HUES48 (cell line): Measurements from ENCODE around the gene MYH3.

Experiments used
- H3K27ac ChIP-seq: one replicate; pipeline ENCODE4 v1.7.0; 2013; ENCODE audit warnings: low read depth, low read length, inconsistent platforms
- H3K27me3 ChIP-seq: 2 replicates; pipeline ENCODE4 v1.6.1; 2013; ENCODE audit warnings: mild to moderate bottlenecking, low read length; ENCODE audit not compliant: control insufficient read depth, insufficient read depth
- H3K36me3 ChIP-seq: 2 replicates; pipeline ENCODE4 v1.6.1; 2013; ENCODE audit warnings: low read length; ENCODE audit not compliant: control insufficient read depth, insufficient read depth
- H3K4me1 ChIP-seq: 2 replicates; pipeline ENCODE4 v1.6.1; 2013; ENCODE audit warnings: mild to moderate bottlenecking, low read length; ENCODE audit not compliant: control insufficient read depth, insufficient read depth
- H3K4me3 ChIP-seq: 2 replicates; pipeline ENCODE4 v1.5.1; 2013; ENCODE audit warnings: mild to moderate bottlenecking, low read depth, low read length
- H3K9ac ChIP-seq: 2 replicates; pipeline ENCODE4 v1.6.1; 2013; ENCODE audit warnings: mild to moderate bottlenecking, low read depth, low read length, moderate library complexity
- H3K9me3 ChIP-seq: 2 replicates; pipeline ENCODE4 v1.6.1; 2013; ENCODE audit warnings: low read length; ENCODE audit not compliant: control insufficient read depth, insufficient read depth

MYH3 gene

GRCh38 chr17:10585529-10585928 is 71.6 kb downstream of the MYH3 start:
- Histone ChIP-seq H3K4me1 (no peaks in the 10 kb centered on the region), H3K9ac (no peak overlapping the region), H3K4me3 (no peak overlapping the region), H3K36me3 (no peaks in the 10 kb centered on the region), H3K27ac (no peak overlapping the region), H3K9me3 (no peaks in the 10 kb centered on the region), H3K27me3 (no peaks in the 10 kb centered on the region)

- Histone ChIP-seq H3K9me3 (no peaks in the 10 kb centered on the region), H3K4me1 (no peaks in the 10 kb centered on the region), H3K9ac (no peak overlapping the region), H3K27me3 (no peaks in the 10 kb centered on the region), H3K27ac (no peak overlapping the region), H3K36me3 (no peaks in the 10 kb centered on the region), H3K4me3 (no peak overlapping the region)
Observed at GRCh38 chr17:10583834-10584233, 73.3 kb downstream of the MYH3 start.

GRCh38 chr17:10579270-10579669 is 77.8 kb downstream of the MYH3 start:
- no peak overlapping the region for H3K9ac ChIP-seq

More at GRCh38 chr17:10579270-10579669, 77.8 kb downstream of the MYH3 start:
- no peaks in the 10 kb centered on the region for H3K36me3 ChIP-seq
- no peaks in the 10 kb centered on the region for H3K27me3 ChIP-seq
- H3K4me3 ChIP-seq, result no peak overlapping the region
- H3K27ac ChIP-seq, result no peak overlapping the region
- no peaks in the 10 kb centered on the region for H3K9me3 ChIP-seq
- H3K4me1 ChIP-seq, result no peaks in the 10 kb centered on the region
